Lower leg skin (tissue), 3 donors: ENCODE data around the gene ARHGEF12.

Source experiments
- CTCF ChIP-seq, 3 donors: fragments of 450-650 bp; IDR thresholded peaks; one replicate each; pipeline ENCODE4 v1.5.1; 2016; ENCODE audit warnings: antibody characterized with exemption in 3 of 3, mild to moderate bottlenecking in 3 of 3, moderate library complexity in 2 of 3
- POLR2A ChIP-seq, 2 donors: fragments of 450-650 bp; IDR thresholded peaks; one replicate each; pipeline ENCODE4 v1.6.1; 2016 to 2017; ENCODE audit warnings: antibody characterized with exemption in 2 of 2, mild to moderate bottlenecking in 1 of 2, moderate library complexity in 1 of 2

- no peak for TF ChIP-seq CTCF (IDR thresholded peaks at IDR 0.05)
- no peak for TF ChIP-seq POLR2A (IDR thresholded peaks at IDR 0.05)
Measured at GRCh38 chr11:120467627-120468026, 131.4 kb downstream of the ARHGEF12 start.
